A549 (cell line): ENCODE measurements around the gene TMEM42. TPM values are rescaled to one million over a fixed set of nuclear protein-coding genes. Genes with fewer than 3 reads are reported as not detected.

Experiments
- ATAC-seq, 2 experiments: fragments of 200-7000 bp in 1 of 2; fragments of >200 bp in 1 of 2; cut with Nextera tagmentation in 1 of 2; cut with Tn5 transposase in 1 of 2; 3 replicates each; pipeline versions ENCODE4 v1.8.0 to v1.9.1; 2018 to 2020; ENCODE audit warnings: mild to moderate bottlenecking in 1 of 2, moderate library complexity in 1 of 2
- CTCF ChIA-PET: fragments of 300-600 bp; sonication (Branson Sonifier 250); formaldehyde crosslinking; extraction: SDS; loops from one replicate; lab custom pipeline; 2021; ENCODE audit warnings: antibody characterized with exemption, inconsistent platforms; lab: Yijun Ruan, JAX
- POLR2A ChIA-PET: fragments of 350-600 bp; formaldehyde crosslinking; extraction: SDS; loops from one replicate; lab custom pipeline; 2021; ENCODE audit warnings: antibody characterized with exemption, inconsistent platforms; lab: Yijun Ruan, JAX
- DNase-seq, 2 experiments: peaks; one replicate each; pipeline versions ENCODE4 v3.0.0 to v3.0.0-alpha.2; 2011 to 2016; ENCODE audit warnings: low read depth in 1 of 2, low spot score in 1 of 2
- FAIRE-seq: peaks from 2 replicates; lab custom pipeline; 2011; peaks lifted over from hg19 to GRCh38; lab: Jason Lieb, UNC
- H3K27ac ChIP-seq, 2 experiments: fragments of >200 bp; sonication (Bioruptor Twin); formaldehyde crosslinking; 3 replicates each; pipeline ENCODE4 v1.5.1; 2016 to 2017
- H3K4me1 ChIP-seq: fragments of >200 bp; sonication (Bioruptor Twin); formaldehyde crosslinking; 3 replicates; pipeline ENCODE4 v1.6.1; 2016
- H3K4me2 ChIP-seq: fragments of >200 bp; sonication (Bioruptor Twin); formaldehyde crosslinking; 3 replicates; pipeline ENCODE4 v1.6.1; 2016
- H3K4me3 ChIP-seq: fragments of >200 bp; sonication (Bioruptor Twin); formaldehyde crosslinking; 3 replicates; pipeline ENCODE4 v1.5.1; 2016
- H3K9me3 ChIP-seq: fragments of >200 bp; sonication (Bioruptor Twin); formaldehyde crosslinking; 3 replicates; pipeline ENCODE4 v1.6.1; 2016
- CBX8 ChIP-seq: fragments of 200-600 bp; sonication (generic); IDR thresholded peaks from 2 replicates; pipeline ENCODE4 v1.6.1; 2016
- CEBPB ChIP-seq, 2 experiments: fragments of >200 bp in 1 of 2; sonication (Bioruptor Twin) in 1 of 2; formaldehyde crosslinking in 1 of 2; IDR thresholded peaks; 2 replicates each; pipeline ENCODE4 v1.6.1; 2012 to 2016
- CHD4 ChIP-seq: fragments of 200-600 bp; sonication (generic); IDR thresholded peaks from 2 replicates; pipeline ENCODE4 v1.6.1; 2016; ENCODE audit warnings: antibody characterized with exemption, mild to moderate bottlenecking, borderline replicate concordance
- EP300 ChIP-seq, 2 experiments: fragments of >200 bp; sonication (Bioruptor Twin); formaldehyde crosslinking; IDR thresholded peaks; 2 replicates in 1 of 2; 3 replicates in 1 of 2; pipeline ENCODE4 v1.6.1; 2016 to 2017
- FOSB ChIP-seq: fragments of 250-450 bp; sonication (Bioruptor Pico); IDR thresholded peaks from 2 replicates; pipeline ENCODE4 v1.5.0; 2020; ENCODE audit warnings: mild to moderate bottlenecking, moderate library complexity
- FOSL2 ChIP-seq, 2 experiments: fragments of 450-650 bp in 1 of 2; fragments of >200 bp in 1 of 2; sonication (Bioruptor Twin) in 1 of 2; formaldehyde crosslinking; IDR thresholded peaks; 2 replicates each; pipeline versions ENCODE4 v1.5.0 to v1.6.1; 2016 to 2020; ENCODE audit warnings: mild to moderate bottlenecking in 1 of 2, moderate library complexity in 1 of 2
- FOXS1 ChIP-seq: fragments of 250-450 bp; sonication (Bioruptor Pico); IDR thresholded peaks from 2 replicates; pipeline ENCODE4 v1.5.0; 2020; ENCODE audit warnings: mild to moderate bottlenecking, moderate library complexity
- GATA3 ChIP-seq: IDR thresholded peaks from 2 replicates; pipeline ENCODE4 v1.6.1; 2012; ENCODE audit warnings: borderline replicate concordance
- JUNB ChIP-seq: fragments of >200 bp; sonication (Bioruptor Twin); formaldehyde crosslinking; IDR thresholded peaks from 2 replicates; pipeline ENCODE4 v1.6.1; 2016
- PHF8 ChIP-seq: fragments of 200-600 bp; sonication (generic); IDR thresholded peaks from 2 replicates; pipeline ENCODE4 v1.6.1; 2016; ENCODE audit warnings: low read depth, mild to moderate bottlenecking, antibody characterized with exemption, moderate library complexity, borderline replicate concordance
- RNF2 ChIP-seq: fragments of 200-600 bp; sonication (generic); IDR thresholded peaks from 2 replicates; pipeline ENCODE4 v1.6.1; 2016; ENCODE audit warnings: low read depth, mild to moderate bottlenecking, antibody characterized with exemption, moderate library complexity, borderline replicate concordance
- TFCP2L1 ChIP-seq: fragments of 250-450 bp; sonication (Bioruptor Pico); IDR thresholded peaks from 2 replicates; pipeline ENCODE4 v1.5.0; 2021; ENCODE audit warnings: mild to moderate bottlenecking
- TP53 ChIP-seq: fragments of 250-450 bp; sonication (Bioruptor Pico); IDR thresholded peaks from 2 replicates; pipeline ENCODE4 v1.5.0; 2021; ENCODE audit warnings: mild to moderate bottlenecking, moderate library complexity
- ZFP36 ChIP-seq: fragments of 450-650 bp; IDR thresholded peaks from 2 replicates; pipeline ENCODE4 v1.6.1; 2014; ENCODE audit warnings: borderline replicate concordance; ENCODE audit not compliant: partially characterized antibody
- WGBS: methylation state at CpG from one replicate; pipeline ENCODE4 v1.1.6; 2017; ENCODE audit errors: missing lambda C conversion rate; 5-methylcytosine and 5-hydroxymethylcytosine counted together
- polyA plus RNA-seq, 4 experiments: library from polyadenylated mRNA; depleted of rRNA in 3 of 4; stranded (reverse); fragments of >200 nt; fragmentation: RNase III in 1 of 4; extraction: RNeasy Plus Mini Kit Qiagen cat#74134 plus additional on column Dnase treatment in 1 of 4; gene quantifications; 2 replicates in 3 of 4; 3 replicates in 1 of 4; pipeline ENCODE4 v1.2.3, GENCODE V29; 2011 to 2017
- TF ChIP-seq, protein P1 (sequence below): fragments of >200 bp; sonication (Bioruptor Twin); formaldehyde crosslinking; IDR thresholded peaks from 2 replicates; pipeline ENCODE4 v1.6.1; 2016
- TF ChIP-seq, protein P2 (sequence below): IDR thresholded peaks from 2 replicates; pipeline ENCODE4 v1.6.1; 2012
- TF ChIP-seq, protein P3 (sequence below): fragments of 200-600 bp; sonication (generic); IDR thresholded peaks from 2 replicates; pipeline ENCODE4 v1.6.1; 2016; ENCODE audit warnings: antibody characterized with exemption, mild to moderate bottlenecking, moderate library complexity
- TF ChIP-seq, protein P4 (sequence below): fragments of 150-350 bp; IDR thresholded peaks from 2 replicates; pipeline ENCODE4 v1.6.1; 2014; ENCODE audit warnings: low read depth, mild to moderate bottlenecking, low read length

TMEM42 gene
- polyA plus RNA-seq, 2 of the 4 experiments (the other 2 are of a cell fraction), result 10.0 to 18.0 TPM

DNA sequence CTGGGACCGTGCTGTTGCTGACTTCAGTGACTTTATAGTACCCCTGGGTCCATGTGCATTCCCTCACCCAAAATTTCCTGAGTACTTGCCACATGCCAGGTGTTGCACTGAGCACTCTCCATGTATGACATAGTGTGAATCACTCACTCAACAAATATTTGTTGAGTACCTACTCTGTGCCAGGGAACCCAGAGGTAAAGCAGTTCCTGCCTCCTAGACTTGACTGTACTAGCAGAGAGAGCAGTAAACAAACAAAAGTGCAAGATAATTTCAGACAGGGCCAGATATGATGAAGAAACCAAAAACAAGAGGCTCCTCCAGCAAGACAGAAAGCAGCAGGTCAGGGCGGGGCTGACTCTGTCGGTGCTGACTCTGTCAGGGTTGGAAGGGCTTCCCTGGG is 24.8 kb downstream of the TMEM42 start:
- peak overlapping the region; percentile 68 for H3K4me2 ChIP-seq
- no peak overlapping the region for H3K4me3 ChIP-seq
- H3K27ac ChIP-seq, result peak overlapping the region; percentile 92 to 95
- TF ChIP-seq, protein P1, sequence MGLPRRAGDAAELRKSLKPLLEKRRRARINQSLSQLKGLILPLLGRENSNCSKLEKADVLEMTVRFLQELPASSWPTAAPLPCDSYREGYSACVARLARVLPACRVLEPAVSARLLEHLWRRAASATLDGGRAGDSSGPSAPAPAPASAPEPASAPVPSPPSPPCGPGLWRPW, result no peak
- TF ChIP-seq, protein P2, sequence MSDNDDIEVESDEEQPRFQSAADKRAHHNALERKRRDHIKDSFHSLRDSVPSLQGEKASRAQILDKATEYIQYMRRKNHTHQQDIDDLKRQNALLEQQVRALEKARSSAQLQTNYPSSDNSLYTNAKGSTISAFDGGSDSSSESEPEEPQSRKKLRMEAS, result peak; percentile 62
- no peak for TF ChIP-seq CEBPB (IDR thresholded peaks at IDR 0.05)
- TF ChIP-seq TFCP2L1 (CRISPR knock-in tag), result no peak
- TF ChIP-seq FOSL2 (IDR thresholded peaks at IDR 0.05), result peak; percentile 61
- peak; percentile 51 for TF ChIP-seq FOSL2 (CRISPR knock-in tag; IDR thresholded peaks at IDR 0.05)
- TF ChIP-seq GATA3, result 0 out of 2 replicates have a peak, but pooled peaks have one; percentile 24
- no peak for TF ChIP-seq PHF8
- TF ChIP-seq JUNB, result peak; percentile 66; the same call in 1 of the 2 replicates
- TF ChIP-seq FOSB (CRISPR knock-in tag), result no peak
- TF ChIP-seq EP300 (IDR thresholded peaks at IDR 0.05), result no peak; a peak in 1 of 5 replicates
- peak; percentile 25 to 57 for DNase-seq
- ChIA-PET CTCF (interaction anchor here (1.0 kb wide), 1 partner anchor 127 kb away, joined by 3 read pairs; no protein-coding TSS in a partner anchor), POLR2A (no interaction called here)
- peaks cover 41% of the 10 kb centered on the region for H3K4me1 ChIP-seq
- ATAC-seq, result peak; percentile 60 to 69
- WGBS, result 20% methylated on average over 3 of the region's 3 CpGs
- no peak for FAIRE-seq
- peaks cover 4% of the 10 kb centered on the region; the same call in 1 of the 3 replicates for H3K9me3 ChIP-seq

GRCh38 chr3:44887101-44887500 is 25.4 kb downstream of the TMEM42 start:
- peak overlapping the region; percentile 68 for H3K4me2 ChIP-seq
- peaks cover 41% of the 10 kb centered on the region for H3K4me1 ChIP-seq
- no peak for ATAC-seq

GRCh38 chr3:44890258-44890657 is 28.5 kb downstream of the TMEM42 start:
- Histone ChIP-seq H3K4me3 (no peak overlapping the region), H3K27ac (peak overlapping the region in 1 of 2 experiments; percentile 14; a peak in 1 of 6 replicates), H3K9me3 (no peaks in the 10 kb centered on the region), H3K4me1 (peaks cover 35% of the 10 kb centered on the region), H3K4me2 (no peak overlapping the region)
- ChIA-PET CTCF (no interaction called here), POLR2A (no interaction called here)
- TF ChIP-seq, protein P3, sequence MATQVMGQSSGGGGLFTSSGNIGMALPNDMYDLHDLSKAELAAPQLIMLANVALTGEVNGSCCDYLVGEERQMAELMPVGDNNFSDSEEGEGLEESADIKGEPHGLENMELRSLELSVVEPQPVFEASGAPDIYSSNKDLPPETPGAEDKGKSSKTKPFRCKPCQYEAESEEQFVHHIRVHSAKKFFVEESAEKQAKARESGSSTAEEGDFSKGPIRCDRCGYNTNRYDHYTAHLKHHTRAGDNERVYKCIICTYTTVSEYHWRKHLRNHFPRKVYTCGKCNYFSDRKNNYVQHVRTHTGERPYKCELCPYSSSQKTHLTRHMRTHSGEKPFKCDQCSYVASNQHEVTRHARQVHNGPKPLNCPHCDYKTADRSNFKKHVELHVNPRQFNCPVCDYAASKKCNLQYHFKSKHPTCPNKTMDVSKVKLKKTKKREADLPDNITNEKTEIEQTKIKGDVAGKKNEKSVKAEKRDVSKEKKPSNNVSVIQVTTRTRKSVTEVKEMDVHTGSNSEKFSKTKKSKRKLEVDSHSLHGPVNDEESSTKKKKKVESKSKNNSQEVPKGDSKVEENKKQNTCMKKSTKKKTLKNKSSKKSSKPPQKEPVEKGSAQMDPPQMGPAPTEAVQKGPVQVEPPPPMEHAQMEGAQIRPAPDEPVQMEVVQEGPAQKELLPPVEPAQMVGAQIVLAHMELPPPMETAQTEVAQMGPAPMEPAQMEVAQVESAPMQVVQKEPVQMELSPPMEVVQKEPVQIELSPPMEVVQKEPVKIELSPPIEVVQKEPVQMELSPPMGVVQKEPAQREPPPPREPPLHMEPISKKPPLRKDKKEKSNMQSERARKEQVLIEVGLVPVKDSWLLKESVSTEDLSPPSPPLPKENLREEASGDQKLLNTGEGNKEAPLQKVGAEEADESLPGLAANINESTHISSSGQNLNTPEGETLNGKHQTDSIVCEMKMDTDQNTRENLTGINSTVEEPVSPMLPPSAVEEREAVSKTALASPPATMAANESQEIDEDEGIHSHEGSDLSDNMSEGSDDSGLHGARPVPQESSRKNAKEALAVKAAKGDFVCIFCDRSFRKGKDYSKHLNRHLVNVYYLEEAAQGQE, result peak; percentile 65; the same call in 1 of the 2 replicates
- TF ChIP-seq FOXS1 (CRISPR knock-in tag) (no peak), CBX8 (no peak), FOSL2 (IDR thresholded peaks at IDR 0.05) (no peak), FOSL2 (CRISPR knock-in tag; IDR thresholded peaks at IDR 0.05) (no peak), CHD4 (no peak), TP53 (CRISPR knock-in tag) (no peak)
- WGBS, result 78% methylated on average over 2 of the region's 3 CpGs
- no peak for DNase-seq
- FAIRE-seq, result no peak
- no peak for ATAC-seq

More at GRCh38 chr3:44887101-44887500, 25.4 kb downstream of the TMEM42 start:
- TF ChIP-seq RNF2 (no peak), ZFP36 (no peak)
- TF ChIP-seq, protein P2, result no peak
- TF ChIP-seq, protein P4, sequence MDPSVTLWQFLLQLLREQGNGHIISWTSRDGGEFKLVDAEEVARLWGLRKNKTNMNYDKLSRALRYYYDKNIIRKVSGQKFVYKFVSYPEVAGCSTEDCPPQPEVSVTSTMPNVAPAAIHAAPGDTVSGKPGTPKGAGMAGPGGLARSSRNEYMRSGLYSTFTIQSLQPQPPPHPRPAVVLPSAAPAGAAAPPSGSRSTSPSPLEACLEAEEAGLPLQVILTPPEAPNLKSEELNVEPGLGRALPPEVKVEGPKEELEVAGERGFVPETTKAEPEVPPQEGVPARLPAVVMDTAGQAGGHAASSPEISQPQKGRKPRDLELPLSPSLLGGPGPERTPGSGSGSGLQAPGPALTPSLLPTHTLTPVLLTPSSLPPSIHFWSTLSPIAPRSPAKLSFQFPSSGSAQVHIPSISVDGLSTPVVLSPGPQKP, result no peak
- POLR2A ChIA-PET, result no interaction called here
- FAIRE-seq, result no peak
- Histone ChIP-seq H3K27ac (peak overlapping the region; percentile 92 to 95), H3K9me3 (peaks cover 4% of the 10 kb centered on the region; the same call in 1 of the 3 replicates), H3K4me3 (no peak overlapping the region)
- WGBS, result 81% methylated on average over 7 of the region's 7 CpGs
- DNase-seq, result no peak
- CTCF ChIA-PET, result interaction anchor here (1.0 kb wide), 1 partner anchor 126 kb away, joined by 3 read pairs; no protein-coding TSS in a partner anchor
